Vagina (tissue), 2 donors: ENCODE results near the gene DBN1. TPM values are rescaled to one million over a fixed set of nuclear protein-coding genes. Genes with fewer than 3 reads are reported as not detected.

Experiments used
- DNase-seq, 2 donors: peaks; one replicate each; pipeline ENCODE4 v3.0.0-alpha.2; 2017; ENCODE audit errors: extremely low spot score in 2 of 2
- H3K27ac ChIP-seq: fragments of 200-600 bp; sonication (generic); one replicate; pipeline ENCODE4 v1.5.1; 2019
- H3K27me3 ChIP-seq: fragments of 200-600 bp; sonication (generic); one replicate; pipeline ENCODE4 v1.5.1; 2019
- H3K36me3 ChIP-seq, 2 donors: fragments of 200-600 bp; sonication (generic); one replicate each; pipeline ENCODE4 v1.5.1; 2017 to 2019
- H3K4me1 ChIP-seq: fragments of 200-600 bp; sonication (generic); one replicate; pipeline ENCODE4 v1.5.1; 2019
- H3K4me3 ChIP-seq, 2 donors: fragments of 200-600 bp; sonication (generic); 1 replicate in 1 of 2; 2 replicates in 1 of 2; pipeline ENCODE4 v1.5.1; 2016 to 2019
- H3K9me3 ChIP-seq: fragments of 200-600 bp; sonication (generic); one replicate; pipeline ENCODE4 v1.5.1; 2019
- CTCF ChIP-seq, 3 experiments: fragments of 450-650 bp in 2 of 3; fragments of 200-600 bp in 1 of 3; sonication (generic) in 1 of 3; IDR thresholded peaks; one replicate each; pipeline ENCODE4 v1.5.1; 2017 to 2019; ENCODE audit warnings: antibody characterized with exemption in 3 of 3, mild to moderate bottlenecking in 2 of 3, moderate library complexity in 2 of 3
- POLR2A ChIP-seq, 2 donors: fragments of 450-650 bp; IDR thresholded peaks; one replicate each; pipeline ENCODE4 v1.6.1; 2017; ENCODE audit warnings: antibody characterized with exemption in 2 of 2, mild to moderate bottlenecking in 2 of 2, moderate library complexity in 2 of 2
- POLR2AphosphoS5 ChIP-seq, 2 donors: sonication (generic); formaldehyde crosslinking; IDR thresholded peaks; one replicate each; pipeline ENCODE4 v1.9.0; 2017; ENCODE audit warnings: antibody characterized with exemption in 2 of 2, mild to moderate bottlenecking in 2 of 2, low read depth in 1 of 2; ENCODE audit not compliant: insufficient read depth in 1 of 2
- intact Hi-C: fragments of 100-400 bp; cut with DNase I; formaldehyde crosslinking; loops from one replicate; pipeline ENCODE4 v1.15.1; 2023
- total RNA-seq: library from RNA; depleted of rRNA; stranded (reverse); fragments of >200 nt; gene quantifications from one replicate; pipeline ENCODE4 v1.2.3, GENCODE V29; 2016

The DBN1 gene
- total RNA-seq, 1 donor from 2014 or later: 69.0 TPM

- no peak for DNase-seq
- Histone ChIP-seq H3K36me3 (peaks cover 0 to 51% of the 10 kb centered on the region in 2 donors), H3K27me3 (no peaks in the 10 kb centered on the region), H3K27ac (no peak overlapping the region), H3K4me1 (peaks cover 28% of the 10 kb centered on the region), H3K9me3 (no peaks in the 10 kb centered on the region), H3K4me3 (no peak overlapping the region)
- intact Hi-C loops: no loop called here
- TF ChIP-seq CTCF (IDR thresholded peaks at IDR 0.05) (no peak), POLR2A (IDR thresholded peaks at IDR 0.05) (no peak), POLR2AphosphoS5 (IDR thresholded peaks at IDR 0.05; ENCODE audit: insufficient read depth in 1 of 2, low read depth in 1 of 2) (no peak)
These were observed 39.7 kb downstream of the DBN1 start for GRCh38 chr5:177433658-177434217.

- peaks cover 34% of the 10 kb centered on the region for H3K4me1 ChIP-seq
- no peaks in the 10 kb centered on the region for H3K9me3 ChIP-seq
- no peak for TF ChIP-seq POLR2AphosphoS5 (IDR thresholded peaks at IDR 0.05; ENCODE audit: insufficient read depth in 1 of 2, low read depth in 1 of 2)
- TF ChIP-seq POLR2A (IDR thresholded peaks at IDR 0.05): no peak
- no peak for TF ChIP-seq CTCF (IDR thresholded peaks at IDR 0.05)
- no peak overlapping the region for H3K27ac ChIP-seq
- H3K36me3 ChIP-seq: peaks cover 0 to 51% of the 10 kb centered on the region in 2 donors
- DNase-seq: no peak
- intact Hi-C loops: no loop called here
- H3K27me3 ChIP-seq: no peaks in the 10 kb centered on the region
- H3K4me3 ChIP-seq: no peak overlapping the region
These were observed 40.4 kb downstream of the DBN1 start for GRCh38 chr5:177432839-177433657.

- TF ChIP-seq CTCF (IDR thresholded peaks at IDR 0.05) (no peak), POLR2A (IDR thresholded peaks at IDR 0.05) (no peak), POLR2AphosphoS5 (IDR thresholded peaks at IDR 0.05; ENCODE audit: insufficient read depth in 1 of 2, low read depth in 1 of 2) (no peak)
- no peaks in the 10 kb centered on the region for H3K27me3 ChIP-seq
- no peak for DNase-seq
- no peak overlapping the region for H3K27ac ChIP-seq
- peaks cover 0 to 48% of the 10 kb centered on the region in 2 donors for H3K36me3 ChIP-seq
- no peak overlapping the region for H3K4me3 ChIP-seq
- no peaks in the 10 kb centered on the region for H3K9me3 ChIP-seq
- intact Hi-C loops: no loop called here
- H3K4me1 ChIP-seq: peaks cover 42% of the 10 kb centered on the region
These were observed 41.1 kb downstream of the DBN1 start for GRCh38 chr5:177432143-177432838.

- no peaks in the 10 kb centered on the region for H3K27me3 ChIP-seq
- H3K4me1 ChIP-seq: peaks cover 47% of the 10 kb centered on the region
- peak overlapping the region; percentile 22 for H3K27ac ChIP-seq
- H3K4me3 ChIP-seq: no peak overlapping the region
- intact Hi-C loops: no loop called here
- peaks cover 0 to 44% of the 10 kb centered on the region in 2 donors for H3K36me3 ChIP-seq
- TF ChIP-seq POLR2A (IDR thresholded peaks at IDR 0.05) (no peak), POLR2AphosphoS5 (IDR thresholded peaks at IDR 0.05; ENCODE audit: insufficient read depth in 1 of 2, low read depth in 1 of 2) (peak in 1 of 2 donors; percentile 61), CTCF (IDR thresholded peaks at IDR 0.05) (no peak)
- DNase-seq: no peak
- no peaks in the 10 kb centered on the region for H3K9me3 ChIP-seq
These were observed 41.9 kb downstream of the DBN1 start for GRCh38 chr5:177431317-177432142.
